Ovary (tissue), 9 donors: Measurements from ENCODE around the gene OR7A5. TPM values are rescaled to one million over a fixed set of nuclear protein-coding genes. Genes with fewer than 3 reads are reported as not detected.

Source experiments
- DNase-seq, 5 donors: peaks; one replicate each; pipeline ENCODE4 v3.0.0-alpha.2; 2019 to 2020
- H3K27ac ChIP-seq, 2 donors: fragments of 200-600 bp; one replicate each; pipeline versions ENCODE4 v1.5.1 to v1.8.0; 2019 to 2022
- H3K27me3 ChIP-seq: fragments of 200-600 bp; one replicate; pipeline ENCODE4 v1.8.0; 2022
- H3K36me3 ChIP-seq: fragments of 200-600 bp; sonication (generic); one replicate; pipeline ENCODE4 v1.5.1; 2019
- H3K4me1 ChIP-seq: one replicate; pipeline ENCODE4 v1.8.1; 2013; ENCODE audit warnings: mild to moderate bottlenecking, moderate library complexity; ENCODE audit not compliant: insufficient read depth
- H3K4me3 ChIP-seq: fragments of 200-600 bp; sonication (generic); one replicate; pipeline ENCODE4 v1.5.1; 2017
- H3K9me3 ChIP-seq, 2 donors: fragments of 200-600 bp in 1 of 2; sonication (generic) in 1 of 2; one replicate each; pipeline versions ENCODE4 v1.5.1 to v1.8.1; 2013 to 2019; ENCODE audit warnings: mild to moderate bottlenecking in 1 of 2, moderate library complexity in 1 of 2
- EP300 ChIP-seq: sonication (generic); formaldehyde crosslinking; IDR thresholded peaks from one replicate; pipeline ENCODE4 v1.6.1; 2017; ENCODE audit warnings: antibody characterized with exemption
- POLR2A ChIP-seq: fragments of 450-650 bp; IDR thresholded peaks from one replicate; pipeline ENCODE4 v1.6.1; 2017; ENCODE audit warnings: antibody characterized with exemption, mild to moderate bottlenecking, moderate library complexity
- WGBS, 3 donors: extraction: QIAGEN DNeasy Blood & Tissue Kit in 1 of 3; methylation state at CpG; one replicate each; pipeline versions ENCODE4 v1.1.5 to v1.1.7; 2013 to 2017; 5-methylcytosine and 5-hydroxymethylcytosine counted together
- intact Hi-C, 4 donors: fragments of 100-400 bp; cut with DNase I; formaldehyde crosslinking; loops; one replicate each; pipeline versions ENCODE4 v1.11.0 to v1.15.1; 2022 to 2023
- polyA plus RNA-seq, 2 donors: library from polyadenylated mRNA; stranded (reverse); fragments of 200-250 nt in 1 of 2; fragments of 350-450 nt in 1 of 2; fragmentation: Illumina TruSeq in 1 of 2; extraction: RNeasy Lipid Tissue Mini Kit (QIAGEN cat#74804) in 1 of 2; gene quantifications; one replicate each; pipeline ENCODE4 v1.2.3, GENCODE V29; 2013 to 2014
- total RNA-seq, 7 donors: library from RNA; depleted of rRNA in 2 of 7; stranded (reverse); fragments of >200 nt in 2 of 7; fragmentation: NEBNext Ultra II Directional in 3 of 7; extraction: Animal tissue kit (Norgen Biotek cat#: 25700) in 3 of 7; gene quantifications; one replicate each; pipeline versions ENCODE4 v1.1.0 to v1.2.4, GENCODE V29; 2016 to 2023
- TF ChIP-seq, protein P1 (sequence below), 3 donors: fragments of 450-650 bp in 2 of 3; fragments of 200-600 bp in 1 of 3; IDR thresholded peaks; one replicate each; pipeline versions ENCODE4 v1.5.1 to v1.8.0; 2016 to 2022; ENCODE audit warnings: antibody characterized with exemption in 3 of 3, mild to moderate bottlenecking in 1 of 3
- donor health status: DM: no; HTN: no; CAD: no; lungs with moderate emphysema.
- donor health status: DM: no; HTN: no; CAD: no.
- donor health status: Bipolar disorder and iron deficiency.
- donor health status: DM: yes; HTN: yes; CAD: no.
- donor health status: DM: no; HTN: no; CAD: no.
- donor health status: DM: yes; HTN: yes; CAD: no.

The OR7A5 gene
- total and polyA plus RNA-seq, 9 donors, result 0.12 TPM; not detected in 7

DNA sequence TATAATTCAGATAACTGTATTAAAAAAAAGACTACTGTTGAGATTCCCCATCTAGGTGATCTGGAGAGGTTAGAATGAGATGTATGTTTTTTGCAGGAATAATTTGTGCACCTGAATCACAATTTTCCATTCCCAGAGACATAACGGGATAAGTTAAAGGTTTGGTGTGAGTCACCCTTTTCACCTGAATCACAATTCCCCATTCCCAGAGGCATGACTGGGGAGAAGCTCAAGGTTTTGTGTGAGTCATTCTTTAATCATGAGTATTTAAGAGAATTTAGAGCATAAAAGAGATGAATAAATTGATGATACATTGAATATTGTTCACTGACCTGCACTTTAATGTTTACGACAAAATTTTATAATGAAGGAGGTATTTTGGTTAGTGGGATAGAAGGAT is 9.0 kb downstream of the OR7A5 start:
- no peaks in the 10 kb centered on the region for H3K4me1 ChIP-seq
- H3K4me3 ChIP-seq, result no peak overlapping the region
- WGBS, 3 donors, result 87 to 97% (median 88%) methylated on average over 2 of the region's 2 CpGs
- no peak overlapping the region for H3K27ac ChIP-seq
- no peaks in the 10 kb centered on the region for H3K9me3 ChIP-seq
- intact Hi-C loops, result no loop called here
- DNase-seq, result no peak
- no peaks in the 10 kb centered on the region for H3K36me3 ChIP-seq
- TF ChIP-seq POLR2A (no peak), EP300 (no peak)
- TF ChIP-seq, protein P1, sequence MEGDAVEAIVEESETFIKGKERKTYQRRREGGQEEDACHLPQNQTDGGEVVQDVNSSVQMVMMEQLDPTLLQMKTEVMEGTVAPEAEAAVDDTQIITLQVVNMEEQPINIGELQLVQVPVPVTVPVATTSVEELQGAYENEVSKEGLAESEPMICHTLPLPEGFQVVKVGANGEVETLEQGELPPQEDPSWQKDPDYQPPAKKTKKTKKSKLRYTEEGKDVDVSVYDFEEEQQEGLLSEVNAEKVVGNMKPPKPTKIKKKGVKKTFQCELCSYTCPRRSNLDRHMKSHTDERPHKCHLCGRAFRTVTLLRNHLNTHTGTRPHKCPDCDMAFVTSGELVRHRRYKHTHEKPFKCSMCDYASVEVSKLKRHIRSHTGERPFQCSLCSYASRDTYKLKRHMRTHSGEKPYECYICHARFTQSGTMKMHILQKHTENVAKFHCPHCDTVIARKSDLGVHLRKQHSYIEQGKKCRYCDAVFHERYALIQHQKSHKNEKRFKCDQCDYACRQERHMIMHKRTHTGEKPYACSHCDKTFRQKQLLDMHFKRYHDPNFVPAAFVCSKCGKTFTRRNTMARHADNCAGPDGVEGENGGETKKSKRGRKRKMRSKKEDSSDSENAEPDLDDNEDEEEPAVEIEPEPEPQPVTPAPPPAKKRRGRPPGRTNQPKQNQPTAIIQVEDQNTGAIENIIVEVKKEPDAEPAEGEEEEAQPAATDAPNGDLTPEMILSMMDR (IDR thresholded peaks at IDR 0.05), result no peak
- no peaks in the 10 kb centered on the region for H3K27me3 ChIP-seq

DNA sequence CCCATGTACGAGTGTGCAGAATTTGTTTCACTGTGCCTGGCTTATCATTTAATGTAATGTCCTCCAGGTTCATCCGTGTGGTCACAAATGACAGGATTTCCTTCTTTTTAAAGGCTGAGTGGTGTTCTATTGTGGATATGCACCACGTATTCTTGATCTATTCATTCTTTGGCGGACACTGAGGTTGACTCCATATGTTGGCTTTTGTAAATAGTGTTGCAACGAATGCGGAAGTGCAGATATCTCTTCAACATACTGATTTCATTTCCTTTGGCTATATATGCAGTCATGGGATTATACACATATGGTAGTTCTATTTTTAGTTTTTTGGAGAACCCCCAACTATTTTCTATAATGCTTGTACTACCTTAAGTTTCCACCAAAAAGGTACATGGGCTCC is 13.0 kb downstream of the OR7A5 start:
- intact Hi-C loops, result no loop called here
- Histone ChIP-seq H3K36me3 (no peaks in the 10 kb centered on the region), H3K27ac (no peak overlapping the region), H3K27me3 (no peaks in the 10 kb centered on the region), H3K9me3 (no peaks in the 10 kb centered on the region), H3K4me3 (no peak overlapping the region), H3K4me1 (no peaks in the 10 kb centered on the region)
- 61 to 67% (median 63%) methylated on average over 6 of the region's 6 CpGs for WGBS, 3 donors
- no peak for TF ChIP-seq EP300
- DNase-seq, result no peak

DNA sequence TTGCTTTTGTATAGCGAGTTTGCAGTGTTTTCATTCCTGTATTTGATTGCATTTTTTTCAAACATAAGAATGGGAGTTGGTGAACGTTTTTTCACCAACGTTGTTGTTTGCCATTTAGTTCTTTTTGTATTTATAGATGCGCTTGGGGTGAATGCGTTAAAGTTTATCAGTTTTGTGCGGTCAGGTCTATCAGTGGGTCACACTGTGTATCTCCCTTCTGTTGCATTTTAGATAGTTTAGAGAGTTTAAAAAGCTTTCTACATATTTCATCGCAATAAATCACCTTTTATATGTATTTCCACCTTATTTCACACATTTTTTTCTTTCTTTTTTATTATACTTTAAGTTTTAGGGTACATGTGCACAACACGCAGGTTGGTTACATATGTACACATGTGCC is 16.4 kb downstream of the OR7A5 start:
- Histone ChIP-seq H3K36me3 (no peaks in the 10 kb centered on the region), H3K27me3 (no peaks in the 10 kb centered on the region), H3K27ac (no peak overlapping the region), H3K4me1 (no peaks in the 10 kb centered on the region), H3K9me3 (no peaks in the 10 kb centered on the region), H3K4me3 (no peak overlapping the region)
- DNase-seq, result no peak
- TF ChIP-seq EP300 (no peak), POLR2A (no peak)
- TF ChIP-seq, protein P1 (IDR thresholded peaks at IDR 0.05), result no peak
- WGBS, 3 donors, result 63 to 72% (median 69%) methylated on average over 8 of the region's 8 CpGs
- intact Hi-C loops, result no loop called here

DNA sequence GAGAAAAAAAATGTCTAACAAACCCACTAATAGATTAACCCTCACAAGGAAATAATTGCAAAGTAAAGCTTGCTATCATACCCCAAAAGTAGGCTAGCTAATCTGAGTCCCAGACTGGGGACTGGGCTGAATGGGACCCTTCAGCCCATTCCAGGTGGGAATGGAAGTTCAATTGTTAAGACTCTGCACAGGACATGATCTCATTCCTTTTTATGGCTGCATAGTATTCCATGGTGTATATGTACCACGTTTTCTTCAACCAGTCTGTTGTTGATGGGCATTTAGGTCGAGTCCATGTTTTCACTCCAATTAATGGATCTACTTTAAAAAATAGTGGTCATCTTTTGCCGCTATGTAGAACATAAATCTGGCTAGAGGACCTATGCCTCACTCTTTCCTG is 17.9 kb downstream of the OR7A5 start:
- intact Hi-C loops, result no loop called here
- DNase-seq, result no peak
- no peak for TF ChIP-seq POLR2A
- TF ChIP-seq EP300, result no peak
- TF ChIP-seq, protein P1 (IDR thresholded peaks at IDR 0.05), result no peak
- WGBS, 3 donors, result 58 to 62% (median 59%) methylated on average over 3 of the region's 3 CpGs
- Histone ChIP-seq H3K27ac (no peak overlapping the region), H3K27me3 (no peaks in the 10 kb centered on the region), H3K9me3 (no peaks in the 10 kb centered on the region), H3K36me3 (no peaks in the 10 kb centered on the region), H3K4me3 (no peak overlapping the region), H3K4me1 (no peaks in the 10 kb centered on the region)

DNA sequence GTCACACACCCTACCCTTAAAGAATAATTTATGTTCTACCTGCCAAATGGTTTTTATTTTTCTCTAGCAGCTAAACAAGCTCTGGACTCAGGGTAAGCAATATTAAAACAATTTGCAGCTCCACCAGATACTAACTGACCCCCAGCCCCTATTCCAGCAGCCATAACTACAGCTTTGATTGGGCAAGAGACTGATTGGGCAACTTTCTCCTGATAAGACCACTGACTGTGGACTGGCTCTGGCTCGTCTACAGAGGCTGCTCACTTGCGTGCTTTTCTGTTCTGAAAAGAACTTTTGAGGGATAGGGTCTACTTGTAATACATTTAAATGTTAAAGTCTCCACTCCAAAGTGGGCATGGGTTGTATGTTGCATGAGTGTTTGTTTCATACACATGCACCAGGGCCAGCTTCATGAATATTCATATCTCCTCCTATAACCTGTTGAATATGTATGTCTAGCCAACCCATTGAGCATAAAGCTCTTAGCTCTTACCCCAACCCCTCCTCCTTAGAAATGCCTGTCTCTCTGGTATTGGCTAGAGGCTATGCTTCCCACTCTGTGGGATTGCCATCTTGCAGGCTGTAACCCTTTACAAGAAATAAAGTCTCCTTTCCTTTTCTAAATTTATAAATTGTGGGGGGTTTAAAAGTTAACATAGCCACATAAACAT is 19.9 kb downstream of the OR7A5 start:
- Histone ChIP-seq H3K4me3 (no peak overlapping the region), H3K4me1 (no peaks in the 10 kb centered on the region), H3K27ac (no peak overlapping the region), H3K9me3 (no peaks in the 10 kb centered on the region), H3K36me3 (no peaks in the 10 kb centered on the region), H3K27me3 (no peaks in the 10 kb centered on the region)
- DNase-seq, result no peak
- intact Hi-C loops, result no loop called here
- 47 to 48% (median 48%) methylated on average over 2 of the region's 2 CpGs for WGBS, 3 donors
- no peak for TF ChIP-seq POLR2A
- no peak for TF ChIP-seq EP300
- TF ChIP-seq, protein P1 (IDR thresholded peaks at IDR 0.05), result no peak
